ENCODE results near the gene STK26.

GRCh38 chrX:132068405-132068804, 45.3 kb downstream of the STK26 start:
- TF ChIP-seq POLR2AphosphoS5 (IDR thresholded peaks at IDR 0.05; ENCODE audit: low read depth): no peak
- TF ChIP-seq GABPA (IDR thresholded peaks at IDR 0.05; ENCODE audit: low read depth): no peak
- TF ChIP-seq CTCF (IDR thresholded peaks at IDR 0.05; ENCODE audit: insufficient read depth, low read length): no peak
- no peak for TF ChIP-seq SPI1 (IDR thresholded peaks at IDR 0.05; ENCODE audit: borderline replicate concordance, low read depth)
- no peak for TF ChIP-seq REST (IDR thresholded peaks at IDR 0.05; ENCODE audit: insufficient replicate concordance, low read depth)
